ENCODE data around the gene HOXD10. TPM values are rescaled to one million over a fixed set of nuclear protein-coding genes. Genes with fewer than 3 reads are reported as not detected.

Gene HOXD10
- polyA plus RNA-seq (ENCODE audit: insufficient read length in 12 of 12), result 10 to 100 TPM in 1 of 12 donors, 1 to 10 TPM in 4, under 1 TPM in 4, not detected in 3; 0.33 to 21.6 (median 3.4) TPM
- long read RNA-seq, donor 1, partial matches to known transcripts, result 0 of 1 reads
- long read RNA-seq, donor 1, other reads (novel, unspliced or antisense), result 0 of 1 reads
- long read RNA-seq, donor 2, result 0 reads
- long read RNA-seq, donor 3, result 0 reads
- long read RNA-seq, donor 4, result 0 reads
- long read RNA-seq, donor 5, result 0 reads
- long read RNA-seq, donor 6, result 0 reads
- long read RNA-seq, donor 7, result 0 reads
- long read RNA-seq, donor 8, result 0 reads
- long read RNA-seq, donor 9, result 0 reads
- long read RNA-seq, donor 10, result 0 reads
- long read RNA-seq, donor 11, result 0 reads

DNA sequence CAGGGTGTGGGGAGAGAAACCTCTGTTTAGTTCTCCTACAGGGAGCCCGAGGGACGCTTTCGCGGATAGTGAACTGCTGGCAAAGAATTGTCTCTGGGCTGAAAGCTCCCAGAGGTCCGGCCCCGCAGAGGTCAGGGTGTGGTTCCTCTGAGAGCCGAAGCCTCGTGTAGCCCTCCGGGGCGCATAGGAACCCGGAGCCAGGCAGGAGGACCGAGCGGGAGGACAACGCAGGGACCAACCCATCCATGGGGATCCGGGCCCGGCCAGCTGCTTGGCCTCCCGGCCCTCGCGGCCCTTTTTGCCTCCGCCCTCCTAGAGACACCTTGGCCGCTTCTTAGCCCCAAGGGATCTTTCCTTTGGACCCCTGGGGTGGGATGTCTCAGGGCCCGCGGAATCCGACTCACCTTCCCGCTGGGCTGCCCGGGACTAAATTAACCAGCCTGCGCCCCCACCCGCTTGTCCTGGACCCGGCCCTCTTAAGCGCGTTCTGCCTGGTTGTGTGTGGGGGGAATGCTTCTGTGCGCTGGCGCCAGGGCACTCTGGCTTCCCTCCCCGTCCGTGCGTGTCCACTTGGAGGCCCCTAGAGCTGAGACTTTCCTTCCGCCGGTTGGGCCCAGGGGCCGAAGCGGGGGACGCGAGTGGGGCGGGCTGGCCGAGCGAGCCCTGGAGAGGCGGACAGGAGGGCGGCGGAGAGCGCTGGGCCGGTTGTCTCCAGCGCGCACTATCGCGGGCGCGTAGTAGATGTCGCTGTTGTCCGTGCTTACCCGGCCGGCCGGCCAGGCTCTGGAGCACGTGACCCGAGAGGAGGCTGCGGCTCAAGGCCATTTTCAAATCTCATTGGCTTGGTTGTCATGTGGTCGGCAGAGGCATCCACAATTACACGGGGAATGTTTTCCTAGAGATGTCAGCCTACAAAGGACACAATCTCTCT lies at the start of gene HOXD10:
Gene HOXD10 (plus strand): TSS at position 896 of the 931 bp plus-strand sequence. CDS start 56 bp downstream, outside the sequence.
- peak; percentile 86 for DNase-seq

GRCh38 chr2:176067589-176068418 lies 48.8 kb upstream of the HOXD10 start:
- no peak for DNase-seq

DNA sequence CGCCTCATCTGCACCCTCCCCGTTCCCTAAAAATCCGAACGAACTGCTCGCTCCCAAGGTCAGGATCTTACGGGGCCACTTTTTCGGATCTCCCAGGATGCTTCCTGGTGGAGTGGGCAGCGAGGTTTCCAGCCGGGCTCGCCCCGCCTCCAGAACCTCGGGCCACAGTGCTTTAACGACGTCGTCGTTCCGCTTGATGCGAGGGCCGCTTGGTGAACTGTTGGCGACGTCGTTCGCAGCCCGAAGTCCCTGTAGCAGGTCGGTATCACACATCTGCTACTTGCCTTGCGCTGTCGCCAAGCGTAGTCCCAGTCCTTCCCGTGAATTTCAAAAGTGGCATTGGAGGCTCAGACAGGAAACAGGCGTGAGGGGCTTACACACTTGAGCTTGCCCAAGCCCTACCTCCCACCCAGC lies 48.2 kb upstream of the HOXD10 start:
- no peak for DNase-seq

DNA sequence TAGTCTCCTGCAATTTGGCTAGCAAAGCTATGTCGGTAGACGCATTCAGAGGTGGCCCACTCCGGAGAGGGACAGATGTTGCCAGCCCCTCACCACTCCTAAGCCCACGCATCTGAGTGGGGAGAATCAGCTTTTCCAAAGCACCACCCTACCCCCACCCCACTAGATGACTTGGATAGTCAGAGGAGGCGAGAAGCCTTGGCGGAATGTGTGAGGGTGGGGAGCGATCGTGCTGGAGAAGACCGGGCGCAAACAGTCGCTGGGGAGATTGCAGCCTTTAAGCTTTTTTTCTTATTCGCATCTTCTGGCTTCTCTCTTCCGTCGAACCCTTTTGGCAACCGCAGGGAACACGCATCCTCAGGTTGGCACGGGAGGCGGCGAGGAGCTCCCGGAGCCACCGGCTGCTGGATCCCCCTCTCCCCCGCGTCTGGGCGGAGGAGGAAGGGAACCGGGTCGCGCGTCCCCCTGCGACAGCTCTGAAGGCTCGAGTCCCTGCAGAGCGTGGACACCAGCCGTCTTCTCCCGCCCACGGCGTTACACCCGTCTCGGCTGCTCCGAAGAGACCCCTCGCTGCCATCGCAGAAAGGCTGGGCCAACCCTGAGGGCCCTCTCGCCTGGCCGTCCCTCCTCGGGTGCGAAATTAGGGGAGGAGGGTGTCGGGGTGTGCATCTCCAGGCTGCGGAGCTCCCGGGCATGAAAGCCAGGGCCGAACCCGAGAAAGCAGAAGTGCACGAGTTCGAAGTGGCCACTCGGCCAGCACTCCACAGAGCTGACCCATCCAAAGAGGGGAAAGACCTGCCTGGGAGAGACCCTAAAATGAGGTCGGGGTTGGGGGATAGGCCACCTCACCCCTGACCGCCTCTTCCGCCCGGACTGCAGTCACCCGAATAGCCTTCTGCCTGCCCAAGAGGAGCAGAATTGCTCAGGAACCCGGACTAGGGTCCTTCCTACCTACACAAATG lies 45.0 kb upstream of the HOXD10 start:
- DNase-seq, result no peak

DNA sequence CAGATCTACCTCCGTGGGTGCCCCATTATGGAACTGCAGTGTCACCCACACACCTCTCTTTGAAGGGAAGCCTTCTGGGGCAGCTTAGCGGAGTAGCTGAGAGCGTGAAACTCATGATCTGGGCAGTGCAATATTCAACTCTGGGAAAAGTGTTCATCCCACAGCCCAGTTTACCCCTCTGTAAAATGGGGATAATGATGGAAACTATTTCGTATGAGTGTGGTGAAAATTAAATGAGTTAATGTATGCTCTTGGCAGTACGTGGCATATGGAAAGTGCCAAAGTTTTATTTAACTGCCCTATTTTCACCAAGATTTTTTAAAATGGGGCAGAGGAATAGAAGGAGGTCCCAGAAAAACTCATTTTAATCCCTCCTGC lies 44.3 kb upstream of the HOXD10 start:
- DNase-seq, result no peak

DNA sequence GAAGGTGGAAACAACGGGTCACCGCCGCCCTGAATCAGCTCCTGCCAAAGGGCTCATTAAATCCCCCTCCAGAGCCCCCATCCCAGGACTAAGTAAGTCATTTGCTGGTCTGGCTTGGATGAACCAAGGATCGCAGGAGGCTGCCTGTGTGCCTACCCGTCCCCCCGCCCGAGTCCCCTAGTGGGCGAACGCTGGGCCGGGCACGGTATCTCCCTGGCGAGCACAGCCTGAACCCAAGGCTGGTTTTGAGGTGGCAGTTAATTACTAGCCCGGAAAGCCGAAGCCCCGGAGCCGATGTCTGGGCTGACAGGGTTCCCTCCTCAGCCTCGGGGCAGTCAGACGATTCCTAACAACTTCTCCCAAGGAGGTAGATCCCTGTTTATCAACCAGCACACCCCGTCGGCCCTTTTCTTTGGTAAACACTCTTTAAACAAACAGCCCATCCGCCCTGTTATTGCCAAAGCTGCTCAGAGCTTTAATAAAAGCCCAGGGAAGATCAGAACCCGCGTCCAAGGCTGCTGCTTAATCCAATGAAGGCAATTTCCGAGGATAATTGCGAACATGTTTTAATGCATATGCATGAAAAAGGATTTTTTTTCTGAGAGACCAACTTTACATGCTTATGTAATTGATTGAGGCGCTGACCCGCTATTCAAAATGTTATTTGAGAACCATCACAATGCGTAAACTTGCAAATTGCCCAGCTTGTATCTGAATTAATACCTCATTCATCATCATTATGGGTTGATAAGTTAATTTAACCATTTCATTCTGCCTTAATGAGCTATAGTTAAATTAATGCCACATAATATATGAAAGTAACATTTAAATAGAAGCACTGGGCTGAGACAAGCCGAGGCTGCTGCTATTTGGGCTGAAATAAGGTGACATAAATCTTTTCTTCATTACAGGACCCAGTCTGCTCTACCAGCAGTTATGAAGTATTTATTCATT lies 43.4 kb upstream of the HOXD10 start:
- no peak for DNase-seq

DNA sequence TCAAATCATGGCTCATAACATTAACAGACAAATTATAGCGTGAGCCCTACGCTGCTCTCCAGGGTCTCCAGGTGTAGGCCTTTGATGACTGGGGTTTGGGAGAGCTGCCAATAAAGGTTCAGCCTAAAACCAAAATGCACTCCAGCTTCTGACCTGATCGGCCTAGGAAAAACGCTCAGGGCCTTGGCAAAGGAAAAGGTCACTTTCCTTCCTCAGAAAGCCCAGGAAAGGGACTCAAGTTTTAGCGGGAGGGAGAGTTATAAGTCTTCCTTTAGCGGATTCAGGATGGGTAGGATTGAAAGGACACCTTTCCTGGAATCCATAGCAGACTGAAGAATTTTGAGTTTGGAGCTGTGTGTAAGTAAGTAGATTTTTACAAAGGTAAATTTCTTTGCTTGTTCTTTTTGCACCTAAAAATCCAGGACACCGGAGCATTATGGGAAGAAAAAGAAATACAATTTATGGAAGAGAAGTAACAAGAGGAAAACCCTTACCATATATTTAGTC lies 41.6 kb upstream of the HOXD10 start:
- DNase-seq, result no peak

- peak; percentile 10 for DNase-seq
Measured at GRCh38 chr2:176075481-176075880, 41.1 kb upstream of the HOXD10 start.

DNA sequence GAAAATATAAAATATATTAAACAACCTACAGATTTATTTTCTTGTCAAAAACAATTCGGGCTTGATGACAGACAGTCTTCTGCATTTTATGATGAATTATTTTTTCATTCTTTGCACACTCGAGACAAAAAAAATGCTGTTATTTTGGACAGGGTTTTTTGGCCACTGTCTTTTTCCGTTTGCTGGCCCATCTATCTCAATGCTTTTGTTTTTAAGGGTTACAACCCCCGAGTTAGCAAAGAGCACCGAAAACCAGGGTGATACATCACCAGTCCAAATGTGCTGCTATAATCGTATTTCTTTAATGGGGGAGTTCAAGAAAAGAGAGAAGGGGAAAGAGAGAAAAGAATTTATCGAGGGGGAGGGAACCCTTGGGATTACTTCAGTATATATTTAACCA lies 40.5 kb upstream of the HOXD10 start:
- DNase-seq, result peak; percentile 3

DNA sequence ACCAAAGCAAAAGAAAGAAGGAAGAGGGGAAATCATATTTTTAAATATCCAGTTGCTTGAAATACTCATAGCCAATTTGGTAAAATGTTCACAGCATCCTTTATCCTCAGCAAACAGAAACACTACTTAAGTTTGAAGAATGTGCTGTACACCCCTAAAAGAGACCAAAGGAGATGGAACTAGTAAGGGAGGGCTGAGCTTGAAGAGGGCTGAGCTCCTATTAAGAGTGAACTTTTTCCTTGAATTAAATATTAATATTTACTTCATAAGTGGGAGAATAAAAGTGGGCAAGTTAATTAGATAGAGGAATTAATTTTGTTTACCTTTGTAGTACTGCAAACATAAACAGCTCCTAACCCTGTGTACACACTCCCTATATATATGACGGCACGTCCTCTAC lies 39.8 kb upstream of the HOXD10 start:
- DNase-seq, result no peak

DNA sequence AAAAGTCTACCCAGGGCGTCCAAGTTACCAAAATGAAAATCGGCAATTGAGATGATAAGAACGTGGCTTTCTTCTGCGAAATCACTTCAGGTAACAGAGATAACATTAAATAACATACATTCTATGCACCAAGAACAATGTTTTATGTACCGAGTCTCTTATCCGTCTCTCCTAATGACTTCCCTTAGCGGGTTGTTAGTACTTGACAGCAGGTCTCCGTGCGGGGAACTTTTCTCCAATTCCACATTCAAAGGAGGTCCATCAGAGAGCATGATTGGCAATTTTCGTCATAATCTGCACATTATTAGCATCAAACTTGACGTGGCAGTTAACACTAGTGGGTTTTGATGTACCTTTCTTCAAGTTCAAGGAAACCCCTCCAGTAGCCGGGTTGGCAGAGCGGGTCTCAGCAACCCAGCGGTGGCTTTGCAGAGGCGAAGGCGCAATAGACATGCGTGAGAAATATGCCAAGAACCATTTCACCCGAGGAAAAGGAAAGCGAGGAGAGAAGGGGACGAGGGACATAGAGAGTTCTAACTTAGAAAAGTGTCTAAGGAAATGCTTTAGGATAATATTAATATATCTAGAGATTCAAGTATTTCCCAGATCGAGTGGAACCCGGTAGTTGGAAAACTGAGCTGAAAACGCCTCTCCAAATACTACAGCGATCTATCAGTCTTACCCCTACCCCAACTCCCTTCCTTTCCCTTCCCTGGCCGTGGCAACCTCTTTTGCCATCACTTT lies 37.9 kb upstream of the HOXD10 start:
- DNase-seq, result no peak

GRCh38 chr2:176079285-176079830 lies 37.2 kb upstream of the HOXD10 start:
- DNase-seq, result no peak

GRCh38 chr2:176079831-176080539 lies 36.6 kb upstream of the HOXD10 start:
- DNase-seq, result no peak

DNA sequence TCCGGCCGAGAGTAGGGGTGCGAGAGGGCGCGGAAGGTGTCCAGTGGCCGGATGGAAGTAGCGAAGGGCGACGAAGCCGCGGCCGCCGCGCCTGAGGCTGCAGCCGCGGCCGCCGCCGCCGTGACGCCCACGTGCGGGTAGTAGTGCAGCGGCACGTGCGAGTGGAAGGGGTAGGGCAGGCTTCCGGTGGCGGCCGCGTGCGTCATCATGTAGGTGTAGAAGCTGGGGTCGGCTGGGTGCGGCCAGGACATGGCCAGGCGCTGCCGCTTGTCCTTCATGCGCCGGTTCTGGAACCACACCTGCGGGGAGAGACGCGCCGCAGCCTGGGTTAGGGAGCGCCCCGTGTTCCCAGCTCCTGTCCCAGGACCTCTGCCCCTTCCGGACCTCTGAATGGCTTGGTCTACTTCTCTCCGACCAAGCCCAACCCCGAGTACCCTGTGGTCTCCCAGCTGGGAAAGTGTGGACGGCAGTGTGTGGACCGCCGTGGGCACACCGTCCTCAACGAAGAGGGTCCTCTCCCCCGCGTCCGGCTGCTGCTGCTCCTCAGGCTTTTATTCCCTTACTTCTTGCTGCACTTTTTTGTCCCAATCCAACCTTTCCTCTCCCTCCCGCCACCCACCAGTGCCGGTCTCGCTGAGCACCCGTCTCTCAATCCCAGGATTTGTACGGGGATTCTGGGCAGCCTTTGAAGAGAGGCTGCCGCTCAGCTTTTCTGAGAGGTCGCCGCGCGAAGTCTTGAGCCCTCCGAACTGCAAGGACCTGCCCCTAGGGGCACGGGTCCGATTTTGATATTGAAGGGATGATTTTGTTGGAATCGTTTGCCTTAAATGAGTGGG lies 35.8 kb upstream of the HOXD10 start:
- no peak for DNase-seq

GRCh38 chr2:176081376-176081836 lies 35.2 kb upstream of the HOXD10 start:
- no peak for DNase-seq

GRCh38 chr2:176081837-176082524 lies 34.6 kb upstream of the HOXD10 start:
- DNase-seq, result no peak

All from muscle of arm (tissue), 14 donors.